PFSK-1 (cell line): ENCODE measurements around the gene PTPRT.

Experiments
- FOXP2 ChIP-seq: optimal IDR thresholded peaks from 2 replicates; pipeline ENCODE3; 2011; ENCODE audit warnings: borderline replicate concordance, control low read depth, inconsistent platforms; ENCODE audit not compliant: insufficient read depth; ENCODE audit errors: extremely low read length, extremely low read depth
- POLR2AphosphoS5 ChIP-seq: IDR thresholded peaks from 2 replicates; pipeline ENCODE4 v1.6.1; 2012; ENCODE audit warnings: low read depth, mild to moderate bottlenecking, control low read depth, low read length, moderate library complexity
- SIN3A ChIP-seq: IDR thresholded peaks from 2 replicates; pipeline ENCODE4 v1.6.1; 2012; ENCODE audit warnings: mild to moderate bottlenecking, low read length, moderate library complexity, borderline replicate concordance; ENCODE audit not compliant: insufficient read depth
- TAF1 ChIP-seq: IDR thresholded peaks from 2 replicates; pipeline ENCODE4 v1.6.1; 2012; ENCODE audit warnings: low read length, control low read depth, borderline replicate concordance; ENCODE audit not compliant: insufficient read depth
- TF ChIP-seq, protein P1 (sequence below), 2 experiments: IDR thresholded peaks; 2 replicates each; pipeline versions ENCODE4 v1.6.1 to v1.8.0; 2011 to 2012; ENCODE audit warnings: low read depth in 2 of 2, low read length in 2 of 2, control low read depth in 1 of 2, inconsistent platforms in 1 of 2, mild to moderate bottlenecking in 1 of 2, moderate library complexity in 1 of 2; ENCODE audit not compliant: insufficient read depth in 1 of 2

PTPRT gene

DNA sequence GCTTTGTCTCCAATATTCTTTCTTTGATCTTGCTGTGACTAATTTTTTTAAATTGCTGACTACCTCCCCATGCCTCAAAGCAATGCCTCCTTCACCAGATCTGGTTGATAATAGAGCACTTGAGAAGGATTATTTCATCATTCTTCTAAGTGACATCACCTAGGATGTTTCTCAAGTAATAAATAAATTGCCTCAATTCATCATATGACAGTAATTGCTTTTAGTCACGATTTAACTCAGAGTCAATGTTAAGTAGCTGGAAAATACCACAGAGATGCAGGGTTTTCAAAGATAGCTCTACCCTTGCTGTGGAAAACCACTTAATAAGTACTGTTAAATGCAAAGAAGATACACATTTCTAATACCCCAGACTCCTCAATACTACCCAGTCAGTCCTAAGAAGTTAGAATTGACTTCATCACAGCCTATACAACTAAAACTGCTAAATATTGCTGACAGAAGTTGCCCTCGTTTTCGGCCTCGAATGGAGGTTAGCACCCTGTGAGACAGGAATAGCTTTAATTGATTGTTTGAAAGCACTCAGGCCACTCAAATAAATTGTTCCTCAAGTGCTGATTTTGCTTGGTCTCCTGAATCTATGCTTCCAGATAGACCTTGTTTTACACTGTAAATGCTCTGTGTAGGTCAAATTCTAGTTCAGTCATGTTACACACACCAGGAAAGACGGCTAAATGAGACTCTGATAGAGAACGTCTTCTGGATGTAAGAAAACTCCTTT is 931.0 kb downstream of the PTPRT start:
- TF ChIP-seq POLR2AphosphoS5 (no peak), TAF1 (no peak), SIN3A (no peak), FOXP2 (no peak)
- TF ChIP-seq, protein P1, sequence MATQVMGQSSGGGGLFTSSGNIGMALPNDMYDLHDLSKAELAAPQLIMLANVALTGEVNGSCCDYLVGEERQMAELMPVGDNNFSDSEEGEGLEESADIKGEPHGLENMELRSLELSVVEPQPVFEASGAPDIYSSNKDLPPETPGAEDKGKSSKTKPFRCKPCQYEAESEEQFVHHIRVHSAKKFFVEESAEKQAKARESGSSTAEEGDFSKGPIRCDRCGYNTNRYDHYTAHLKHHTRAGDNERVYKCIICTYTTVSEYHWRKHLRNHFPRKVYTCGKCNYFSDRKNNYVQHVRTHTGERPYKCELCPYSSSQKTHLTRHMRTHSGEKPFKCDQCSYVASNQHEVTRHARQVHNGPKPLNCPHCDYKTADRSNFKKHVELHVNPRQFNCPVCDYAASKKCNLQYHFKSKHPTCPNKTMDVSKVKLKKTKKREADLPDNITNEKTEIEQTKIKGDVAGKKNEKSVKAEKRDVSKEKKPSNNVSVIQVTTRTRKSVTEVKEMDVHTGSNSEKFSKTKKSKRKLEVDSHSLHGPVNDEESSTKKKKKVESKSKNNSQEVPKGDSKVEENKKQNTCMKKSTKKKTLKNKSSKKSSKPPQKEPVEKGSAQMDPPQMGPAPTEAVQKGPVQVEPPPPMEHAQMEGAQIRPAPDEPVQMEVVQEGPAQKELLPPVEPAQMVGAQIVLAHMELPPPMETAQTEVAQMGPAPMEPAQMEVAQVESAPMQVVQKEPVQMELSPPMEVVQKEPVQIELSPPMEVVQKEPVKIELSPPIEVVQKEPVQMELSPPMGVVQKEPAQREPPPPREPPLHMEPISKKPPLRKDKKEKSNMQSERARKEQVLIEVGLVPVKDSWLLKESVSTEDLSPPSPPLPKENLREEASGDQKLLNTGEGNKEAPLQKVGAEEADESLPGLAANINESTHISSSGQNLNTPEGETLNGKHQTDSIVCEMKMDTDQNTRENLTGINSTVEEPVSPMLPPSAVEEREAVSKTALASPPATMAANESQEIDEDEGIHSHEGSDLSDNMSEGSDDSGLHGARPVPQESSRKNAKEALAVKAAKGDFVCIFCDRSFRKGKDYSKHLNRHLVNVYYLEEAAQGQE (IDR thresholded peaks at IDR 0.05; ENCODE audit: insufficient read depth in 1 of 2, low read depth in 2 of 2, low read length in 2 of 2): no peak

DNA sequence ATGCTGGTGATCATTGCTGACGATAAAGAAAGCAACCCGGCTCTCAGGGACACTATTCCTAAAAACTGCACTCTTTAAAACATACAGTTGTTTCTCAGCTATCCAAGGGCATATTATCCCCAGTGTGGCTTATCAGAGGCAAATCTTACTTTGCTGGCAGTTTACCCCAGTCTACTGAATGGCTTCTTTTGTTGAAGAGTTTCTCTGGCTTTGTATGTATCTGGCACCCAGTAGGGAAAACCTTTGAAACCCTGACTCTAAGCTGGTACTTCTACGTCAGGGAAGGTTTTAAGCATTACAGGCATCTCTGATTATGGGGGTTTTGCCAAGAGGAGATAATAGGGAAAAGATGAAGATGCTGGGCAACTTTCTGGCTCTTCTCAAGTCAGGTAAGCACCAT is 933.9 kb downstream of the PTPRT start:
- TF ChIP-seq, protein P1 (IDR thresholded peaks at IDR 0.05; ENCODE audit: insufficient read depth in 1 of 2, low read depth in 2 of 2, low read length in 2 of 2): no peak
- TF ChIP-seq SIN3A (no peak), POLR2AphosphoS5 (no peak), FOXP2 (no peak), TAF1 (no peak)

DNA sequence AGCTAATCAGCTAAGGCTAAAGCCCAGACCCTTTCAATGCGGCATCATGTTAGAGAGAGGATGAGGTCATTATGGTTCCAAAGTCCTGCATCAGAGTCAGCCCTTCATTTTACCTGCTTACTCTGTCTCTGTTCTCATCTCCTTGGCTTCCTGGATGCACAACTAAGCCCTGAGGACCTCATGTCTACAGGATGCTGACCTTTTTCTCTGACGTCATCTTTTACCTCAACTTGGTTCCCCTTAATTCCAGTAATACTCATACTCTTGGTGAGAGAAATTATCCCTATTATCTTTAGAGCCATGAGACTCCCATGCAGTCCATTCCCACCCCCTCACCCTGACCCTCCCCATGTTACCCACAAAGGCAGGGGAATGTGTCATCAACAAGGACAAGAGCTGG is 935.0 kb downstream of the PTPRT start:
- no peak for TF ChIP-seq TAF1
- no peak for TF ChIP-seq FOXP2
- TF ChIP-seq, protein P1 (IDR thresholded peaks at IDR 0.05; ENCODE audit: insufficient read depth in 1 of 2, low read depth in 2 of 2, low read length in 2 of 2): no peak
- no peak for TF ChIP-seq POLR2AphosphoS5
- TF ChIP-seq SIN3A: no peak

DNA sequence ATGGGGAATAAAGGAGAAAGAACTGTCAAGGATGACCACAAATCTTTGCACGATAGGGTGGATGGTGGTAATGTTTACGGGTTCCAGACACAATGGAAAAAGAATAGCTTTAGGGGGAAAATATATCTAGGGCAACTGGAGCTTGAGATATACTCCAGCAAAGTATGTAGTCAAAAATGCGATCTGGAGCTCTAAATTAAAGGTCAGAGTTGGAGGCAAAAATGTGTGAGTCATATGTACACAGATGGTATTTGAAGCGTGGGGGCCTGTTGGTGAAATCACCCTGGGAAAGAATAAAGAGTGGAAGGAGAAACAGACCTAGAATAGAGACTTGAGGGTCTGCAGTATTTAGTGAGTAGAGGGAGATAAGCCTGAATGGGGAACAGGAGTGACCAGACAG is 937.6 kb downstream of the PTPRT start:
- TF ChIP-seq FOXP2 (no peak), POLR2AphosphoS5 (no peak), SIN3A (no peak), TAF1 (no peak)
- TF ChIP-seq, protein P1 (IDR thresholded peaks at IDR 0.05; ENCODE audit: insufficient read depth in 1 of 2, low read depth in 2 of 2, low read length in 2 of 2): no peak

DNA sequence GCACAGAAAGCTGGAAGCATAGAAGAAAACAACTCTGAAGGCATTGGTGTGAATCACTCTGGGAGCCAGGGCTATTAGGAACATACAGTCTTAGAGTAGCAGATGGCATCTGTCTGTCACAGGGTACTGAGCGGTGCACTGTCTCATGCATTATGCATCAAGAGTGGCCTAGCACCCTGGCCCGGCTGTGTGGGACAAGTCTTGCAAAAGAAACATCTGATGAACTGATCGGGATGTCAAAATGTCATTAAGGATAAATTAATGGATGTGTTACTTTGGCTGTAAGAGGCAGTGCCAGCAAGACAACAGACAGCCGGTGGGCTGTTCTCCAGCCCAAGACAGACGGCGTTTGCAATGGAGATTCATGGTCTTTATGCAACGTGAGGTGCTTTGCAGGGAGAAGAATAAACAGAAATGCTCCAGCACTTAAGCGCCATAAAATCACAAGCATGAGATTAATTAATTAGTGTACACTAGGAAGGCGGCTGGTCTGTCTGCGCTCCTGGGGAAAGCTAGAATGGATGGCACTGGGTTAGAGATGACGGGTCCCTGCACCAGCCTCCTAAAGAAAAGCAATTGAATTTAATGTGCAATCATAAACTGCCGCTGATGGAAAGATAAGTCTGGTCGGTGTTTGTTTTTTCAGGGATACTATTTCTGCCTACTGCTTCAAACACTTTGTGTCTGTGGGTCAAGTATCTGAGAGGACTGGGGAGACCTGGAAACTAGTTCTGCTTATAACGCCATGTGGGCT is 970.9 kb downstream of the PTPRT start:
- TF ChIP-seq, protein P1 (IDR thresholded peaks at IDR 0.05; ENCODE audit: insufficient read depth in 1 of 2, low read depth in 2 of 2, low read length in 2 of 2): no peak
- no peak for TF ChIP-seq SIN3A
- TF ChIP-seq POLR2AphosphoS5: no peak
- TF ChIP-seq FOXP2: no peak
- TF ChIP-seq TAF1: no peak
